ENCODE measurements around the gene UCK2.
A peak's percentile ranks its signal among the peaks of the same experiment; 100 is the strongest.

The UCK2 gene

GRCh38 chr1:165905853-165906252 is 78.4 kb downstream of the UCK2 start:
- FAIRE-seq, result no peak

- FAIRE-seq, result no peak
These were observed 79.9 kb downstream of the UCK2 start for GRCh38 chr1:165907256-165907857.

- no peak for FAIRE-seq
These were observed 83.5 kb downstream of the UCK2 start for GRCh38 chr1:165910764-165911421.

GRCh38 chr1:165911609-165912281 is 84.3 kb downstream of the UCK2 start:
- no peak for FAIRE-seq

GRCh38 chr1:165912638-165913037 is 85.2 kb downstream of the UCK2 start:
- FAIRE-seq, result no peak

GRCh38 chr1:165914136-165914798 is 86.9 kb downstream of the UCK2 start:
- FAIRE-seq, result peak; percentile 99

- FAIRE-seq, result no peak
These were observed 88.1 kb downstream of the UCK2 start for GRCh38 chr1:165915480-165915879.

- no peak for FAIRE-seq
These were observed 88.5 kb downstream of the UCK2 start for GRCh38 chr1:165915932-165916348.

- no peak for FAIRE-seq
These were observed 89.8 kb downstream of the UCK2 start for GRCh38 chr1:165917166-165917565.

- FAIRE-seq, result no peak
These were observed 96.7 kb downstream of the UCK2 start for GRCh38 chr1:165924117-165924516.

GRCh38 chr1:165925498-165926079 is 98.2 kb downstream of the UCK2 start:
- no peak for FAIRE-seq

- FAIRE-seq, result no peak
These were observed 99.8 kb downstream of the UCK2 start for GRCh38 chr1:165927169-165927568.

GRCh38 chr1:165928075-165928731 is 100.8 kb downstream of the UCK2 start:
- FAIRE-seq, result peak; percentile 87

- FAIRE-seq, result no peak
These were observed 103.5 kb downstream of the UCK2 start for GRCh38 chr1:165930961-165931360.

GRCh38 chr1:165933446-165934170 is 106.2 kb downstream of the UCK2 start:
- no peak for FAIRE-seq

- FAIRE-seq, result no peak
These were observed 109.1 kb downstream of the UCK2 start for GRCh38 chr1:165936542-165936941.

- no peak for FAIRE-seq
These were observed 110.4 kb downstream of the UCK2 start for GRCh38 chr1:165937829-165938228.

- no peak for FAIRE-seq
These were observed 111.4 kb downstream of the UCK2 start for GRCh38 chr1:165938844-165939243.

- FAIRE-seq, result no peak
These were observed 114.1 kb downstream of the UCK2 start for GRCh38 chr1:165941531-165941930.

GRCh38 chr1:165942062-165942461 is 114.6 kb downstream of the UCK2 start:
- FAIRE-seq, result no peak

GRCh38 chr1:165942927-165943597 is 115.6 kb downstream of the UCK2 start:
- no peak for FAIRE-seq
